Effector memory CD8-positive, alpha-beta T cell (primary cell): ENCODE measurements around the gene FADS6.
A peak's percentile ranks its signal among the peaks of the same experiment; 100 is the strongest.

Experiments
- ATAC-seq: fragments of 150-1000 bp; cut with Tn5 transposase; replicated peaks from 2 replicates; pipeline ENCODE4 v1.10.0; 2021; ENCODE audit warnings: mild to moderate bottlenecking, moderate library complexity
- DNase-seq, 3 experiments: peaks; one replicate each; pipeline ENCODE4 v3.0.0; 2021
- H3K27ac Mint-ChIP-seq, 2 donors: one replicate each; pipeline ENCODE4 v1.8.0; 2022; ENCODE audit warnings: mild to moderate bottlenecking in 2 of 2, mixed read lengths in 2 of 2, moderate library complexity in 2 of 2
- H3K27me3 Mint-ChIP-seq, 2 donors: one replicate each; pipeline ENCODE4 v1.8.0; 2022; ENCODE audit warnings: mixed read lengths in 2 of 2
- H3K36me3 Mint-ChIP-seq: one replicate; pipeline ENCODE4 v1.8.0; 2022; ENCODE audit warnings: mild to moderate bottlenecking, moderate library complexity, mixed read lengths; ENCODE audit not compliant: insufficient read depth
- H3K4me1 Mint-ChIP-seq, 2 donors: one replicate each; pipeline ENCODE4 v1.8.0; 2022; ENCODE audit warnings: low read depth in 2 of 2, mixed read lengths in 2 of 2
- H3K4me3 Mint-ChIP-seq, 2 donors: one replicate each; pipeline ENCODE4 v1.8.0; 2022; ENCODE audit warnings: mild to moderate bottlenecking in 2 of 2, mixed read lengths in 2 of 2, moderate library complexity in 2 of 2
- H3K9me3 Mint-ChIP-seq, 2 donors: one replicate each; pipeline ENCODE4 v1.8.0; 2022; ENCODE audit warnings: mixed read lengths in 2 of 2

FADS6 gene

GRCh38 chr17:74924250-74924948, 31.0 kb upstream of the FADS6 start, which contains the start of gene OTOP2:
Gene OTOP2 (plus strand): TSS chr17:74924273. CDS start chr17:74924633, 360 bp downstream.
- DNase-seq (no peak), ATAC-seq (no peak)
- H3K9me3 Mint-ChIP-seq, result no peaks in the 10 kb centered on the region
- peaks cover 6 to 9% of the 10 kb centered on the region in 2 donors for H3K4me1 Mint-ChIP-seq
- H3K36me3 Mint-ChIP-seq, result peaks cover 3% of the 10 kb centered on the region
- peaks cover 68 to 89% of the 10 kb centered on the region in 2 donors for H3K27me3 Mint-ChIP-seq
- peak within 1 kb of the TSS; percentile 49 to 72 for H3K4me3 Mint-ChIP-seq
- no peak within 1 kb of the TSS for H3K27ac Mint-ChIP-seq

GRCh38 chr17:74923538-74924249, 30.3 kb upstream of the FADS6 start:
- Mint-ChIP-seq H3K4me1 (peaks cover 6 to 9% of the 10 kb centered on the region in 2 donors), H3K36me3 (peaks cover 3% of the 10 kb centered on the region), H3K27me3 (peaks cover 65 to 87% of the 10 kb centered on the region in 2 donors), H3K9me3 (no peaks in the 10 kb centered on the region), H3K27ac (no peak overlapping the region), H3K4me3 (peak overlapping the region; percentile 49 to 72)
- ATAC-seq, result peak; percentile 80
- peak; percentile 63 to 68 (median 68) for DNase-seq

DNA sequence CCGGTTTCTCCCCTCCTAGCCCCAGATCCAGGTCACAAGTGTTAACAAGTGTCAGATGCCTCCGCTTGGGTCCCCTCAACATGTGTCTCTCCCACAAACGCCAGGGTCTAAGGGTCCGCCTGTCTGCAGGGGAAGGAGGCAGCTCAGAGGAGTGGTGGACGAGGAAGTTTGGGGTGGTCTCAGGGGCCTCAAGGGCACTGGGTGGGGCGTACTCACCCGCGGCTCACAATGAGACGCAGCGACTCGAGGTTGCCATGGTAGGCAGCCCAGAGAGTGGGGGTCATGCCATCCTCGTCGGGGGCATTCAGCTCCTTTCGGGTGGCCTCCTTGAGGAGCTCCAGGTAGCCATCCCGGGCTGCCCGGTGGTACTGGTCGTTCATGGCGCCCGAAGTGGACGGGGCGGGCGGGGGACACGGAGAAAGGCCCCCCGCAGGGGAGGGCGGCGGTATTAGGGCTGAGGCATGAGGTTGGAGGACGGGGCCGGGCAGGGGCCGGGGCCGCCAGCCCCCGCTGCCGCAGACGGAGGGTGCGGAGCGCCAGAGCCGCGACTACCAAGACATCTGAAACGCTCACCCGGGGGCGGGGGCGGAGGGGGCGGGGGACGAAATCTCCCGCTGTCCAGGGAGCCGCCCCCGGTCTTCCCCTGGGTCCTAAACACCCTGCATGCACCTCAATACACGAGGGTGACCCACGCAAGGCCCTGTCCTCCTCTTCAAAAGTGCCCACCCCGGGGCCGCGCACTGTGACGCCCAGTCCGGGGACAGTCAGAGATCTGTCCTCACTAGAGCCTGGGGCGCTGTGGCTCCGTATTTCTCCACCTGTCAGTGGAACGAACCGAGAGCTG, 29.5 kb upstream of the FADS6 start, which contains the start of gene USH1G:
Gene USH1G, minus strand, starts transcription at position 562 of the 844 bp plus-strand sequence. Its CDS starts 182 bp downstream, at position 380.
- H3K27me3 Mint-ChIP-seq, result peaks cover 61 to 87% of the 10 kb centered on the region in 2 donors
- H3K4me3 Mint-ChIP-seq, result peak within 1 kb of the TSS; percentile 49 to 72
- no peak within 1 kb of the TSS for H3K27ac Mint-ChIP-seq
- H3K36me3 Mint-ChIP-seq, result peaks cover 3% of the 10 kb centered on the region
- H3K4me1 Mint-ChIP-seq, result peaks cover 6 to 9% of the 10 kb centered on the region in 2 donors
- peak; percentile 57 for ATAC-seq
- no peak for DNase-seq
- no peaks in the 10 kb centered on the region for H3K9me3 Mint-ChIP-seq

DNA sequence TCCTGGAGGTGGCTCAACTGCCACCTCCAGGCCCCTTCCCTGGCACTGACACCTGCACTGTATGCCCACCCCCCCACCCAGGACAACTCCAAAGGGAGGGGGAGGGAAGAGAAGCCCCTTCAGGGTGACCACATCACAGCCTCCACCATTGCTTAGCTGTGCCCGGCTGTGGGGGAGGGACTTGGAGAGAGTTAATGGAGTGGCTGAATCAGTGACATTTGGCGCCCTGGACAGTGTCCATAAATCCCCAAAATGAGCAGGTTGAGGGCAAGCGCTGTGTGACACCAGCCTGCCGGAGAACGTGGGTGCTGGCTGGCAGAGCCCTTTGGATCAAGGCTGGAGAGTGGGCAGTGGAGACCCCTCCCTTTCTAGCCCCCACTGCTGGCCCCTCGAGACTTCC, 28.7 kb upstream of the FADS6 start:
- H3K27ac Mint-ChIP-seq, result no peak overlapping the region
- no peaks in the 10 kb centered on the region for H3K9me3 Mint-ChIP-seq
- no peak for ATAC-seq
- H3K27me3 Mint-ChIP-seq, result peaks cover 58 to 87% of the 10 kb centered on the region in 2 donors
- no peak for DNase-seq
- H3K36me3 Mint-ChIP-seq, result peaks cover 3% of the 10 kb centered on the region
- peak overlapping the region in 1 of 2 donors; percentile 70 for H3K4me3 Mint-ChIP-seq
- H3K4me1 Mint-ChIP-seq, result peaks cover 6 to 9% of the 10 kb centered on the region in 2 donors

DNA sequence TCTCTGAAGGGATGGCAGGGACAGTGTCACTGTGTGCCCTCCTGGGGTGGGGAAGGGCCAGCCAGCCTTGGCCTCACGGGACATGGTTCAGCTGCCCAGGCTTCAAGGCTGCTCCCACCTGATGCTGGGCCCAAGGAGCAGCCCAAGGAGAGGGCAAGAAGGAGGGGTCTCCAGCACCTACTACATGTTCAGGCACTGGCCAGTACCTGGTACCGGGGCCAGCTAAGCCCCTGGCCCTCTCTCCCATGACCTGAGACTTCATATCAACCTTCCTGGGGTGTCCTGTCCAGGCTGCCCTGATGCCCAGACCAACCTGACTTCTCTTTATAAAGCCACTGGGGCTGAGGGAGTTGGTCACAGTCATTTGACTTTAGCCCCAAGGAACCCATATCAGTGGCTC, 28.3 kb upstream of the FADS6 start:
- Mint-ChIP-seq H3K36me3 (peaks cover 3% of the 10 kb centered on the region), H3K4me1 (peaks cover 6 to 9% of the 10 kb centered on the region in 2 donors), H3K4me3 (no peak overlapping the region), H3K27me3 (peaks cover 61 to 87% of the 10 kb centered on the region in 2 donors), H3K27ac (no peak overlapping the region), H3K9me3 (no peaks in the 10 kb centered on the region)
- ATAC-seq (no peak), DNase-seq (no peak)

DNA sequence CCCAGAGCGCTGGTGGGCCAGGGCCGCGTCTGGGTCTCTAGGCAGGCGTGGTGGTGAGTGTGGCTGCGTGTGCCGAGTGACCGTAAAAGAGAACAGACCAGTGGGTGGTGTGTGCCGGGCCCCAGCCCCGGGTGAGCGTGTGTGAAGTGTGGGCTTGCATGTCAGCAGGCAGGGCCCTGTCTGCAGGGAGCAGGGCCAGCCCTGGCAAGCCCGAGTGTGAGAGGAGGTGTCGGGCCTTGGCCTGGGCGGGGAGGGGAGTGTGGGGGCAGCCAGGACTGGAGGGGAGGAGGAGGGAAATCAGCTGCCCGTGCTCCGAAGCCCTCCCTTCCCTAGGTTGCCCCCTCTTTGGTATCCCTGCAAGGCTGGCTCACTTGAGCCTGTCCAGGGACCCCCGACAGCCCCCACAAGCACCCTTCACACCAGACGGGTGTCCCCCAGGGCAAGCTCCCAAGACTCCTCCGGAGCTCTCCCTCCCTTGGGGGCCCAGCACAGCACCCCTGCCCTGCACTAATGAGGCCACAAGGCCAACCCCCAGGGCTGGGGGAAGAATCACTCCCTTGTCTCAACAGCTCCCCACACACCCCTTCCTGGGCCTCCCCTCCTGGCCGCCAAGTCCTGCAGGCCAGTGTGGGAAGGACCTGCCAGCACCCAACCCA, 27.7 kb upstream of the FADS6 start:
- H3K4me1 Mint-ChIP-seq, result peaks cover 6 to 9% of the 10 kb centered on the region in 2 donors
- H3K36me3 Mint-ChIP-seq, result no peaks in the 10 kb centered on the region
- H3K9me3 Mint-ChIP-seq, result no peaks in the 10 kb centered on the region
- peak overlapping the region in 1 of 2 donors; percentile 17 for H3K4me3 Mint-ChIP-seq
- H3K27me3 Mint-ChIP-seq, result peaks cover 58 to 87% of the 10 kb centered on the region in 2 donors
- no peak for DNase-seq
- H3K27ac Mint-ChIP-seq, result no peak overlapping the region
- no peak for ATAC-seq

DNA sequence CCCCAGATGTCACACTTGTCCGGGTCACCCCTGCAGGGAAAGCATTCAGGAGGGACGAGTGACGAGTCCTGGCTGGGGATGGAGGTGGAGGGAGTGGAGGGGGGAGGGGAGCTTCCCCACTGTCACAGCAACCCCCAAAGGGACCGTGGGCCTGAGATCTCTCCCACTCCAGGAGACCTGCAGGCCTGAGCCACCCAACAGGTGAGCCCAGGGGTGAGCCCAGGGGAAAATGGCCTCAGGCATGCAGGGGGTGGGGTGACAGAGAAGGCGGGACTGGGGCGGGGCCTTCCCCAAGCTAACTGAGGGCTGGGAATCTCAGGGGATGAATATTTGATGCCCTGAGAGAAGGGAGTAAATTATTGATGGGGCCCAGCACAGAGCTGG, 27.2 kb upstream of the FADS6 start:
- Mint-ChIP-seq H3K27me3 (peaks cover 53 to 87% of the 10 kb centered on the region in 2 donors), H3K27ac (peak overlapping the region in 1 of 2 donors; percentile 75), H3K9me3 (no peaks in the 10 kb centered on the region), H3K4me1 (peaks cover 6 to 9% of the 10 kb centered on the region in 2 donors), H3K4me3 (peak overlapping the region in 1 of 2 donors; percentile 17), H3K36me3 (no peaks in the 10 kb centered on the region)
- no peak for ATAC-seq
- no peak for DNase-seq

DNA sequence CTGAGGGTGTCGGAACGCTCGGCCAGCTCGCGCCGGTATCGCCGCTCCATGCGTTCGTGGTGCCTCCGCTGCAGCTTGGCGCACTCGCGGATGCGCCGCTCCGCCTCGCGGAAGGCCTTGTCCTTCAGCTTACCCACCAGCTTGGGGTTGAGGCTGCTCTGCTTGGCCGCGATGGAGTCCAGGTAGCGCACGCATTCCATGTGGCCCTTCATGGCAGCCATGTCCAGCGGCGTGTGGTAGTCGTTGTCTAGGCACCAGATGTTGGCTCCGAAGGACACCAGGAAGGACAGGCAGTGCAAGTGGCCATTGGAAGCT, 26.8 kb upstream of the FADS6 start:
- Mint-ChIP-seq H3K4me1 (peaks cover 6 to 9% of the 10 kb centered on the region in 2 donors), H3K27me3 (peaks cover 49 to 84% of the 10 kb centered on the region in 2 donors), H3K27ac (peak overlapping the region in 1 of 2 donors; percentile 75), H3K36me3 (no peaks in the 10 kb centered on the region), H3K4me3 (no peak overlapping the region), H3K9me3 (no peaks in the 10 kb centered on the region)
- DNase-seq (no peak), ATAC-seq (no peak)

GRCh38 chr17:74919440-74920305, 26.2 kb upstream of the FADS6 start:
- peaks cover 5 to 8% of the 10 kb centered on the region in 2 donors for H3K4me1 Mint-ChIP-seq
- H3K36me3 Mint-ChIP-seq, result no peaks in the 10 kb centered on the region
- peaks cover 43 to 79% of the 10 kb centered on the region in 2 donors for H3K27me3 Mint-ChIP-seq
- H3K4me3 Mint-ChIP-seq, result no peak overlapping the region
- no peaks in the 10 kb centered on the region for H3K9me3 Mint-ChIP-seq
- H3K27ac Mint-ChIP-seq, result peak overlapping the region in 1 of 2 donors; percentile 75
- ATAC-seq (no peak), DNase-seq (no peak)

DNA sequence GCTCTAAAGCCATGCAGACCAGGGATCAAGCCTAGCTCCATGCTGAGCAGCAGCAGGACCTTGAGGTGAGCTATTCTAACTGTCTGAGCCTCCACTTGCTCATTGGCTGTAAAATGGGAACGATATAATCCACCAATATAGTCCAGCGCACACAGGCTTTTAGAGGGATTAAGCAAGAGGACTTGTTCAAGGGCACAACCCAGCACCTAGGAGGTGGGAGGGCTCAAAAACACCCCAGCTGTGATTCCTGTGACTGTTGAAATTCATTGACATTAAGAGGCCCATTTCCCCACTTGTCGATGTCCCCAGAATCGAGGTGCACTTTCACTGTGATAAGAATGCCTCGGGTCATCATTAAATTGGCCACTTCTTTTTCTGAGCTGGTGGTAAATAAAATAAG, 25.5 kb upstream of the FADS6 start:
- Mint-ChIP-seq H3K36me3 (no peaks in the 10 kb centered on the region), H3K27ac (no peak overlapping the region), H3K4me1 (peaks cover 0 to 3% of the 10 kb centered on the region in 2 donors), H3K27me3 (peaks cover 37 to 71% of the 10 kb centered on the region in 2 donors), H3K4me3 (no peak overlapping the region), H3K9me3 (no peaks in the 10 kb centered on the region)
- no peak for DNase-seq
- ATAC-seq, result no peak

DNA sequence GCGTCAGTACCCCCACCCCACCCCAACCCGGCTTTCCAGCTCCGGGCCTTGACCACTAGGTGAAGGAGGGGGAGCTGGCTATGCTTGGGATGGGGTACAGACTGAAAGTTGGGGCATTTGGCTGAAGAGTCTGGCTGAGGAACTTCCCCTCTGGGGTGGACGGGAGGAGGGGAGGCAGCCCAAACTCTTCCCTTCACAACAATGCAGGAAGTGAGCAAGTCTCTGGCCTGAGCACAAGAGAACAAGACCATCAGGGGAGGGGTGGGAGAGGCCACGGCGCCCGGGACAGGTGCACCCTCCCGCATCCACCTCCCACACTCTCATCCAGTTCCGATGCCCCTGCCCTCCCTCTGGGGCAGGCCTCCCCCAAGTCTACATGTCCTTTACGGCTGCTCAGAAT, 24.0 kb upstream of the FADS6 start:
- no peak for DNase-seq
- H3K4me3 Mint-ChIP-seq, result no peak overlapping the region
- no peaks in the 10 kb centered on the region for H3K9me3 Mint-ChIP-seq
- H3K27me3 Mint-ChIP-seq, result peaks cover 32 to 61% of the 10 kb centered on the region in 2 donors
- H3K36me3 Mint-ChIP-seq, result no peaks in the 10 kb centered on the region
- no peak for ATAC-seq
- H3K4me1 Mint-ChIP-seq, result no peaks in the 10 kb centered on the region
- H3K27ac Mint-ChIP-seq, result no peak overlapping the region

- no peak for DNase-seq
- no peak overlapping the region for H3K27ac Mint-ChIP-seq
- no peak overlapping the region for H3K4me3 Mint-ChIP-seq
- no peaks in the 10 kb centered on the region for H3K36me3 Mint-ChIP-seq
- no peaks in the 10 kb centered on the region for H3K9me3 Mint-ChIP-seq
- no peak for ATAC-seq
- H3K27me3 Mint-ChIP-seq, result peaks cover 30 to 55% of the 10 kb centered on the region in 2 donors
- H3K4me1 Mint-ChIP-seq, result no peaks in the 10 kb centered on the region
These were observed 23.4 kb upstream of the FADS6 start for GRCh38 chr17:74916851-74917199.
